HG02763 (cell line): ENCODE results near the gene KLHL22.
"Not testable (repeated sequence)": the region's sequence is repeated elsewhere in the genome, so short reads cannot be mapped to it uniquely, and the experiment has no call there.

Experiments
- ATAC-seq: cut with Tn5 transposase; IDR thresholded peaks from one replicate; pipeline ENCODE4 v1.9.1; 2021; ENCODE audit warnings: mild to moderate bottlenecking, moderate library complexity; ENCODE audit not compliant: unreplicated experiment

KLHL22 gene, protein sequence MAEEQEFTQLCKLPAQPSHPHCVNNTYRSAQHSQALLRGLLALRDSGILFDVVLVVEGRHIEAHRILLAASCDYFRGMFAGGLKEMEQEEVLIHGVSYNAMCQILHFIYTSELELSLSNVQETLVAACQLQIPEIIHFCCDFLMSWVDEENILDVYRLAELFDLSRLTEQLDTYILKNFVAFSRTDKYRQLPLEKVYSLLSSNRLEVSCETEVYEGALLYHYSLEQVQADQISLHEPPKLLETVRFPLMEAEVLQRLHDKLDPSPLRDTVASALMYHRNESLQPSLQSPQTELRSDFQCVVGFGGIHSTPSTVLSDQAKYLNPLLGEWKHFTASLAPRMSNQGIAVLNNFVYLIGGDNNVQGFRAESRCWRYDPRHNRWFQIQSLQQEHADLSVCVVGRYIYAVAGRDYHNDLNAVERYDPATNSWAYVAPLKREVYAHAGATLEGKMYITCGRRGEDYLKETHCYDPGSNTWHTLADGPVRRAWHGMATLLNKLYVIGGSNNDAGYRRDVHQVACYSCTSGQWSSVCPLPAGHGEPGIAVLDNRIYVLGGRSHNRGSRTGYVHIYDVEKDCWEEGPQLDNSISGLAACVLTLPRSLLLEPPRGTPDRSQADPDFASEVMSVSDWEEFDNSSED

DNA sequence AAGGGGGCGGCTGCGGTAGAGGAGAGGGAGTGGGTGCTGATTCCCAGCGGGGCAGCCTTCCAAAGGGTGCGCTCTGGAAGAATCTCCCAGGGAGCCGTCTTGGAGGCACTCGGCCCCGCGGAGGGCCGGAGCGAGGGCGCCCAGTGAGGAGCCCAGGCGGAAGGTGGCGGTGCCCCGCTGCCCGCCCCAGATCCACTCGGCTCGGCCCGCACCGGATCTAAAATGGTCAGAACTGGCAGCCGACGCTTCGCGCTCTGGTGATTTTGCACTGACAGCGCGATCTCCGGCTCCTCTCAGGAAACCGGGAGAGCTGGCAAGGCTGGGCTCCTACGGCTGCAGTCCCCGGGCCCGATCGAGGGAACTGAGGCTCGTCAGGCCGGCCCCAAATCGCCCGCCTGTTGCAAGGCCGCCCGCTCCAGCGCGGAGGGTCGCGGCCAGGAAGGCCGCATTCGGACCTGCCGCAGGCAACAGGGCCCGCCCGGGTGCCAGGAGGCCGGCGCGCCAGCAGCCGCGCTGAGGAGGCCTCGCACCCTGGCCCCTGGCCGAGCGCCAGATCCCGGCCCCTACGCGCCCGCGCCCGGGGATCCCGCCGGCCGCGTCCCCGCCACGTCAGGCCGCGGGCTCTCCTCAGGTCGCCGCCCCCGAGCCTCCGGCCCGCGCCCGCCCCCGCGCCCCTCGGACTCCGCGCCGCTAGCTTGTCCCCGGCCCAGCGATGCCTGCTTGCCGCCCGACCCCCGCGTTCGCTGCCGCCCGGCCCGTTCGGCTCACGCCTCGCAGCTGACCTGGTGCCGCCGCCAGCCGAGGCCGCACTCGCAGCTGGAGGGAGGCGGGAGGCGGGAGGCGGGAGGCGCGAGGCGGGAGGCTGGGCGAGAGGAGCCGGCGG is at the start of gene KLHL22:
KLHL22 (minus strand) TSS at position 818 of the 883 bp plus-strand sequence. CDS start 6,584 bp downstream, outside the sequence.
- peak; percentile 45 for ATAC-seq

DNA sequence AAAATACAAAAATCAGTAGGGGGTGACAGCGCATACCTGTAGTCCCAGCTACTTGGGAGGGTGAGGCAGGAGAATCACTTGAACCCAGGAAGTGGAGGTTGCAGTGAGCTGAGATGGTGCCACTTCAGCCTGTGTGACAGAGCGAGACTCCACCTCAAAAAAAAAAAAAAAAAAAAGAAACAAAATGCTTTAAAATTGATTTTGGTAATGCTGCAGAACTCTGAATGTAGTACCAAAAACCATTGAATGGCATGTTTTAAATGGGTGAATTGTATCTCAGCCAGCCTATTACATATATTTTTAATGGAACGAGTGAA is 49.7 kb upstream of the KLHL22 start:
- not testable (repeated sequence) for ATAC-seq

DNA sequence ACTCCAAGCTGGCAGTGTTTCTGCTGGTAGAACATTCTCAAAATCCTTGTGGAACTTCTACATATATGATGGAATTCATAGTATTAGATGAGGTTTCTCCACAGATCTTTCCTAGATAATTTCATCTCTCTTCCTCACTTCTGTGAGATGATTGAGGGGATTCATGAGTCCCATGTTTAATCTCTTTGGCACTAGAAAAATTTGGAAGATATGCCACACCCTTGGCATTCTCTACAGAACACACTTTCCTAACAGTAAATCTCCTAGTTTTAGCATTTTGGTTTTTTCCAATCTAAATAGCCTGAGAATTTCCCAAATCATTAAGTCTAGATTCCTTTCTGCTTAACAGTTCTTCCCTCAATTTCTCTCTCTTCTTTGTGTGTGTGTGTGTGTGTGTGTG is 47.1 kb upstream of the KLHL22 start:
- no peak for ATAC-seq

DNA sequence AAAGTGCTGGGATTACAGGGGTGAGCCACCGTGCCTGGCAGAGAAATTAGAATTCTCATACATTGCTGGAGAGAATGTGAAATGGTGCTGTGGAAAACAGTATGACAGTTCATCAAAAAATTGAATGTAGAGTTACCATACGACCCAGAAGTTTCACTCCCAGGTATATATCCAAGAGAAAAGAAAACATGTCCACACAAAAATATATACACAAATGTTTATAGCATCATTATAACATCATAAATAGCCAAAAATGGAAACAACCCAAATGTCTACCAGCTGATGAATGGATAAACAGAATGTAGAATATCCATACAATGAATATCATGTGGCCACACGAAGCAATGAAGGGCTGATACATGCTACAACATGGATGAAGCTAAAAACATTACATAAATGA is 46.5 kb upstream of the KLHL22 start:
- ATAC-seq: no peak

DNA sequence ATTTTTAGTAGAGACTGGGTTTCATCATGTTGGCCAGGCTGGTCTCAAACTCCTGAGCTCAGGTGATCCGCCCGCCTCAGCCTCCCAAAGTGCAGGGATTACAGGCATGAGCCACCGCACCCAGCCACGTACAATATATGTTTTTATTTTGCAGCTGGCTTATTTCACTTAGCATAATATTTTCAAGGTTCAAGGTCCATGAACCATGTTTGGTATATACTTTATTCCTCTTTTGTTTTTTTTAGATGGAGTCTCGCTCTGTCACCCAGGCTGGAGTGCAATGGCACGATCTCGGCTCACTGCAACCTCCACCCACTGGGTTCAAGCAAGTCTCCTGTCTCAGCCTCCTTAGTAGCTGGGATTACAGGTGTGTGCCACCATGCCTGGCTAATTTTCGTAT is 43.3 kb upstream of the KLHL22 start:
- ATAC-seq: not testable (repeated sequence)

DNA sequence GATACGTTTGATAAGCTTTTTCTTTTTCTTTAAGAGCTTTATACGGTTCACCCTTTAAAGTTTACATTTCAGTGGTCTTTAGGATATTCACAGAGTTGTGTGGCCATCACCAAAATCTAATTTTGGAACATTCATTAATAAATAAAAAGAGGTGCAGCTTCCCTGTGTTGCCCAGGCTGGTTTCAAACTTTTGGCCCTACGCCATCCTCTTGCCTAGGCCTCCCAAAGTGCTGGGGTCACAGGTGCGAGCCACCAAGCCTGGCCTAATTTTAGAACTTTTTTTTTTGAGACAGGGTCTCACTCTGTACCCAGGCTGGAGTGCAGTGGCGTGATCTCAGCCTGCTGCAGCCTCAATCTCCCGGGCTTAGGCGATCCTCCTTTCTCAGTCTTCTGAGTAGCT is 42.4 kb upstream of the KLHL22 start:
- ATAC-seq: no peak

DNA sequence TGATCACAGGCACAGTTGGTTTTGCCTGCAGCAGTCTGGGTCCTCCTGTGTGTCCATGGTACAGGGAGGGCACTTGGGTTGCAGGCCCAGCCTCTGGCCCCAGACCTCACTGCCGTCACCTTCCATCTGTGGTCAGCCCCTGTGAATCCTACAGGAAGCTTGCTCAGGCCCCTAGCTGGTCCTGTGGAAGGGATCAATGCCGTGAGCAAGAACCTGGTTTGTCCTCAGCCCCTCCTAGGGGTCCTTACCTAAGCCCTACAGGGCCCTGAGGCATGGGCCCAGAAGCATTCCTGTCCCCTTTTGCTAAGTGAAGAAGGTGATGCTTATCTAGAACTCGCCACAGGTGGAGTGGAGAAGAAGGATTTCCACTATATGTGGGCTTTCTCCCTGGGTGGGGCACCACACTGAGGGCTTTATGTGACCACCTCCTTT is 41.7 kb upstream of the KLHL22 start:
- no peak for ATAC-seq

DNA sequence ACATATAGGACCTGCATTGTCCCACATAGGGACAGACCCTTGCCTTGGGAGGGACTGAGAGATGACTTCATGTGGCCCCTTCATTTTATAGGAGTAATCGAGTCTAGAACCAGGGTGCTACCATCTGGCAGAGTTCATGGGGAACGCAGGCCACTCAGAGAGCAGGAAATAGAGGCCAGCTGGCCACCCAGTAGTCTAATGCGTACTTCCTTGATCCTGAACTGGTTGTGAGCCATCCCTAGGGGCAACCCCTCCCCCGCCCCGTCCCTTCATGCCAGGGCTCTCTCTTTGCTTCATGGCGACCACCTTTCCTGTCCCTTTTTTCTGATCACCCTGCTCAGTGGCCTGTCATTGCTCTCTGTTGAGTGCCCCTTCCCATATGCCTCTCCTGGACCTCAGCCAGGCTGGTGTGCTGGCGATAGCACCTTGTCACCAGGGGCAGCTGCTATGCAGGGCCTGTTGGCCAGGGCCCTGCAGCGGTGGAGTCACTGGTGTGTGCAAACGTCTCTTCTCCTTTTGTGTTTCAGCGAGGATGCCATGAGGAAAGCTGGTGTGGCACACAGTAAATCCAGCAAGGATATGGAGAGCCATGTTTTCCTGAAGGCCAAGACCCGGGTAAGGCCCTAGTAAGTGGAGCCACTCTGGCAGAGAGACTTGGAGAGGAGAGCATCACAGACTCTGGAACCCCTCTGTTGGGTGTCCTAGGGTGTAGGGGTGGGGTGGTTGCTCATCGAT is 41.2 kb upstream of the KLHL22 start:
- no peak for ATAC-seq

DNA sequence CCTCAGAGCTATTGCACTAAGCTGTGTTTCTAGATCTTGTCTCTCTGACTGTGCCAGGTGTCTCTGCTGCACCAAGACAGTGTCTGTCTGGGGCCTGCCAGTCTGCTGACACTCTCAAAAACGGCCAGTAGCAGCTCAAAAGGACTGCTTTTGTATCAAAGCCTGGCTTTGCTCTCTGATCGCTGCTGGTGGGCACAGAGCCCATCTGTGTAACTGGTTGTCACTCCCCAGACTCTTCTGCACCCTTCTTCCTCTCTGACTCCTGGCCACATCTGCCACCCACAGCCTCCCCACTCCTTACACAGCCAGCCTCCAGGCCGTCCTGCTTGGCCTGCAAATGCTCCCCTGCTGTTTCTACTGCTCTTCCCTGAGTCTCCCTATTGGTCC is 38.3 kb upstream of the KLHL22 start:
- ATAC-seq: no peak

DNA sequence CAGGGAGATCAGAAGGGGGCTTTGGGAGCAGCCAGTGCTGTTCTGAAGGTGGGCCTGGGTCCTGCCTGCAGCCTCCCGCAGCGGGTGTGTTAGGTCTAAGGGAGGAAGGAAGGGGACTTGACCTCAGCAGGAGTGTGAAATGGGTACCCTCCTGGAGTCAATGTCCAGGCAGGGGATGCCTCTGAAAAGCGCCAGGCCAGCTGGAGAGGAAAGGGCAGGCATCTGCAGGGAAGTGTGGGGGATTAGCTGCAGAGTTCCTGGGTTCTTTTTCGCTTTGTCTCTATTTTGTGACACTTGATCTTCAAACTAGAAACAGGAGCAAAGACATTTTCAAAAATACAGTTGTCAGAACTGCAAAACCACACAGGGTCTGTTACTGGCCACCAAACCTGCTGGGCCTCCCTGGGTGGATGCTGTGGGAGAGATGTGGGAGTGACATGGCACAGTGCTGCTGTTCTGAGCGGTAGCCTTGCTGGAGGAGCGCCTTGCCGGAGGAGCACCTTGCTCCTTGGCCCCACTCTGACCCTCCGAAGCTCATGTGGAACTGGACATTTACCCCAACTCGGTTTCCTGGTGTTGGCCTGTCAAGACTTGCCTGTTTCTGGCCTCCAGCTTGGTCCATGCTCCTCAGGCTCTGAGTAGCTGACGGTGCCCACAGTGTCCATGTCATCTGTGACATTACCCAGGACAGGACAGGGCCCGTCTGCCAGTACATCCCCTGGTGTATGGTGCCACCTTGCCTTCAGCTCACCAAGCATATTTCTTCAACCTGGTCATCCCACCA is 37.7 kb upstream of the KLHL22 start:
- ATAC-seq: no peak

DNA sequence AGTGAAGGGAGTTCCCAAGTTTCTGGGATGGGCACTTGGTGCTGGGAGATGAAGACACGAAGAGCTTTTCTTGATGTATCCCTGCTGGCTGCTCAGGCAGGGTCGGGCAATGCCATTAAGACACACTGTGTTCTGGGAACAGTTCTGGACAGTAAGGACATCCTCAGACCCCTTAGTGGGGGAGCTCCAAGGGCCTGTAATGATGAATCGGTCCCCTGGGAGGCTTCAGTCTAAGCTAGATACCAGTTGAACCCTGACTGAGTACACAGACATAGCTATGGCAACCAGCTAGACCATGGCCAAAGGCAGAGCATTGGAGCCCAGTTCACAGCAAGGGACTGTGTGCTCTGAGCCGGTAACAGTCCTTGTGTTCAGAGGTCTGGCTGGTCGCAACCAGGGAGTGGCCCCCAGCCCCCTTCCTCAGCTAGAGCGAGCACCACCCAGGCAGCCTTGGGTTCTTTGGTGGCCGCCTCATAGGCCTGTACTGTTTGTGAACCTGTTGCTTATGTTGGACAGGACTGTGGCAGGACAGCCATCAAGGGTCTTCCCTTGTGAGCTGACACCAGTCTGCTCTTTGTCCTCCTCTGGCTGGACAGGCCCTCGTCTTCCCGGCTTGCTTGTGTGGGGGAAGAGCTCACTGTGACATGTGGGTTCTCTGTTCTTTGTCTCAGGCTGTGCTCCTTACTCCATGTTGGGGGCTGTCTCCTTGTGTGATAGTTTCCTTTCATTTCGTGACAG is 36.8 kb upstream of the KLHL22 start:
- no peak for ATAC-seq

DNA sequence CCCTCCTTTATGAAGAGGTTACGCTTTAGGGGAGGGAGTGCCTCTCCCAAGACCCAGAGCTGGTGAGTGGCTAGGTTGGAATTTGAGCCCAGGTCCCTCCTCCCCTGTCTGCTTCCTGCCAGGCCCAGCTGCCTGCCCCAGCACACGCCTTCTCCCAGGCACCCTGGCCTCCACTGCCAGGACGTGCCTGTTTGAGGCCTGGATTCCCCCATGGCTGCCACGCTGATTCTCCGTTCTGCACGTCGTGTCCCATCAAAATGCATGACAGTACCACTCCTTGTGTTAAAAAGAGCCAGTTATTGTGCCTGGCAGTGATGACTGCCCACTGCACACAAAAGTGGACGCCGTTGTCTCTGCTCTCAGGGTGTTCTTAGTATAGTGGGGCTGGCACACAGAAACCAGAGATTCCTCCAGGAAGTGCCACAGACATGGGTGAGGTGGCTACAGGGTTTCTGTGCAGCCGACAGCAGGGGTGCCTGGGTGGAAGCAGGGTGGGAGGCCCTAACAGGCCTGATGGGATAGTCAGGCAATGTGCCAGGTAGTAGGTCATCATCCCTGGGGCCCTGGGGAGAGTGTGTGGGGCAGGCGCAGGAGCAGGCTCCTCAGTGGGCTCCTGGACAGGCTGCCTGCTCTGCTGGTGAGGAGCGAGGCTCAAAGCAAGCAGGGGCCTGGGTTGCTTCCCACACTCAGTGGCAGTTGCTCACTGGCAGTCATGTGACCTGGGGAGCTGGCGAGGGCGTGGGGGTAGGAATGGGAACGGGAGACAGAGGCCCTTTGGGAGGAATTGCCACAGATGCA is 36.0 kb upstream of the KLHL22 start:
- ATAC-seq: no peak

DNA sequence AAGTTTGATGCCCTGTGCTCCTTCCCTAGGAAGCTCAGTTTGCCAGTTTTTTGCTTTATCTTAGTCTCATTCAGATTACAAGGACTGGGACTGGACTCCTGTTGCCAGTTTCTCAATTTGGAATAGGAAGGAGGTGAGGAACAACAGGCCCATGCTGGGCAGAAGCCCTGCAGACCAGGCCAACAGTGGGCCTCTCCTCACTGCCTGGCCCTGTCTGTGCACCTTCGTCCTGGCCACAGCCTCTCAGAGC is 35.5 kb upstream of the KLHL22 start:
- ATAC-seq: no peak

DNA sequence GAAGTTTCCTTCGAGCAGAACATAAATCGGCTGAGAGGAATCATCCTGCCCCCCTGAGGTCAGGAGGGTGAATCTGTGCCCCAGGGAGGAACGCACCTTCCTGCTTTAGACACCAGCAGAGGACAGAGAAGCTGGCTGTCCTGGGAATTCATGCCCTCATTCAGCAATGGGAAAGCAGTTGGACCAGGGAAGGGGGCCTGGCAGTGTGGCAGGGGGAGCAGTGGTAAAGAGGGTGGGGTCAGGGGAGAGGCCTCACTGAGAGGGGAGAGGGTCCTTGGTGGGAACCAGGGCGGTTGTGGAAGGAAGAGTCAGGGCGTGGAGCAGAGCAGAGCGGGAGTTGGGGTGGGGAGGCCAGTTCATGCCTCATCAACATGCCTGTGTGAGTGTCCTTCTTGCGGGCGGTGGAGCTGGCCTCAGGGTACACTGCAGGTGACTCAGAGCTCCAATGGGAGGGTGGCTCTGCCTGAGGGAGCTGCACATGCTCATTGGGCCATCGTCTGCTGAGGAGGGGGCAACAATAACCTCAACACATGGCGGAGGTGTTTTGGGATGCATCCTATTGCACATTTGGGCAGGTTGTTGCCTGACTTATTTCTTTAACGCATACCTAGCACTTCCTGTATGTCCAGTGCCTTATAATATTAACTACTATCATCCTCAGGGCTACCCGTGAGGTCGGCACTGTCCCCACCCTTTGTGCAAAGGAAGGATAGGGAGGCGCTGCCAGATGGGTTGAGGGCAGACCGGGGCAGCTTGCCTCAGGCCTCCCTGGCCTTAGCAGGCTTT is 35.0 kb upstream of the KLHL22 start:
- ATAC-seq: no peak

DNA sequence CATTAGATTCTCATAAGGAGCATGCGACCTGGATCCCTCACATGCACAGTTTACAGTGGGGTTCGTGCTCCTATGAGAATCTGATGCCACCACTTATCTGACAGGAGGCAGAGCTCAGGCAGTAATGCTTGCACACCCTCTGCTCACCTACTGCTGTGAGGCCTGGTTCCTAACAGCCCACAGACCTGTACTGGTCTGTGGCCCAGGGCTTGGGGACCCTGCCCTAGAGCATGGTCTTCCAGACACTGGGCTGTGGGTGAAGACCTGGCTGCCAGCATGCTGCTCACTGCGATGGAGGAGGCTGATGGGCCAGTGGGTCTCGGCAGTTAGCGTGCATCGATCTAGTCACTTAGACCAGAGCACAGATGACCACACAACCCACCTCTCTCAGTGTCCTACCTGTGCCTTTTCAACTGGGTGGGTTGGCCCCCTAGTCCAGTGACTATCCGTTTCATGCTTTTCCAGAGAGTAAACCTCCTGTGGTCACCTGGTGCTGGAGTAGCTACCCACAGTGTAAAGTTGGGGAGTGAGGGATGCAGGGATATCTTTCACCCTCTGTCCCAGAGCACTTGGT is 32.9 kb upstream of the KLHL22 start:
- ATAC-seq: no peak

DNA sequence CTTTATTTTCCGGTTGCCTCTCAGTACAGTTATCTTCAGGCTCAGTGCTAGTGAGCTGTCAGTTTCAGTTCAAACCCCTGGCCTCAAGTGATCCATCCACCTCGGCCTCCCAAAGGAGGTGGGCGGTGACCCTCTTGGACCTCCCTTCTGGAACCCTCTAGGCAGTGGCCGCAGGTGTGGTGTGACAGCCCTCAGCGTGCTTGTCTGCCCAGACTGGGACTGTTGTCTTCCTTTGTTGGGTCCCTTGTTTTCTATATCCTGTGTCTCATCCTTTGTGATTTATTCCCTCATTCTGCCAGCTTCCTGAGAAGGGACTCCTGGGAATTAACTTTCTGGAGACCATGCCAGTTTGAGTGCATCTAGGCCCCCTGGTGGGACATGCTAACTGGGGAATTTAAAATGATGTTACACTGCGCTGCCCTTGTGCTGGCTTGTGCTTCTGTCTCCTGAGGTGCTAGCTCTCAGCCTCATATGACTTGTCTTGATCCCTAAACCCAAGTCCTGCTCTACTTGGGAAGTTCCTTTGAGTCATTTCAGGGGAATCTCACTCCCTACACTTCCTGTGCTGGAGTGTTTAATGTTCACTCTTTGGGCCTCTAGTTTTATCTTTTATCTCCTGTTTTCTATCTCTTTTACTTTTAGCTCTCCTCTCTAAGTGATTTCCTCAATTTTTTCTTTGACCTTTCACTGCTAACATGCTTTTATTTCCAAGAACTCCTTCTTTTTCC is 31.2 kb upstream of the KLHL22 start:
- ATAC-seq: no peak

DNA sequence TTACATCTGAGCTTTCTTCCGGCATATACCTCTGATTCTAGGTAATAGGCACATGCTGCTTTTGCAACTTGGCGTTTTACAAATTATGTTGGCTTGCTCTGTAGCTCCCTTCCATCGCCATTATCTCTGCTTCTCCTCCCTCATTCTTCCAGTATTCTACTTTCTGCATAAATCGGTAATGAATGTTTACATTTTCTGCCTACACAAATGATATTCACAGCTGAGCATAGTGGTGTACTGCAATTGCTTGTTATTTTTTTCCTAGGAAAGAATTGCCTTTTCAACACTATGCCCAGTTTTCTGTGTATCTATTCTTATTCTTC is 30.7 kb upstream of the KLHL22 start:
- no peak for ATAC-seq
